Measurements from ENCODE around the gene OR2AG1. TPM values are rescaled to one million over a fixed set of nuclear protein-coding genes. Genes with fewer than 3 reads are reported as not detected.
A peak's percentile ranks its signal among the peaks of the same experiment; 100 is the strongest.

OR2AG1 gene
- total RNA-seq, 1 donor from 2014 or later, result not detected

DNA sequence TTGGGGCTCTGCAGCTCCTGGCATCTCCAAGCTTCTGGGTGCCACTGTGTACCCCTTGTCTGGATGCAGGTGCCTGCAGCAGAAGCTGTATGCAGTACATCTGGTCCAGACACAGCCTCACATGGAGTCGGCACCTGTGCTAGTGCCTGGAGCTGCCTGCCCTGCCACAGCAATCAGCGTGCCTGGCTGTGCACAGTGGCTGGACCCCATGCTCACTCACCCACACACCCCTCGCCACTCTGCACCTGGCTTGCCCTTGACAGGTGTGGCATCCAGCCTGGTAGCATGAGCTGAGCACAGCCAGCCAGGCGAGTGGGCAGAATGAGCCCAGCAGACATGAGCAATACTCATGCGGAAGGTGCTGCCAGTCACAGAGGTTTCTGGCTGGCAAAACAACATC lies 36.1 kb downstream of the OR2AG1 start:
- no peak for FAIRE-seq
- no peak overlapping the region for H3K4me3 ChIP-seq (ENCODE audit: low read depth, low read length)
- no peaks in the 10 kb centered on the region for H3K27me3 ChIP-seq (ENCODE audit: control insufficient read depth, insufficient read depth, low read length)
- no peak for DNase-seq (ENCODE audit: low read depth)
- TF ChIP-seq, protein P1, sequence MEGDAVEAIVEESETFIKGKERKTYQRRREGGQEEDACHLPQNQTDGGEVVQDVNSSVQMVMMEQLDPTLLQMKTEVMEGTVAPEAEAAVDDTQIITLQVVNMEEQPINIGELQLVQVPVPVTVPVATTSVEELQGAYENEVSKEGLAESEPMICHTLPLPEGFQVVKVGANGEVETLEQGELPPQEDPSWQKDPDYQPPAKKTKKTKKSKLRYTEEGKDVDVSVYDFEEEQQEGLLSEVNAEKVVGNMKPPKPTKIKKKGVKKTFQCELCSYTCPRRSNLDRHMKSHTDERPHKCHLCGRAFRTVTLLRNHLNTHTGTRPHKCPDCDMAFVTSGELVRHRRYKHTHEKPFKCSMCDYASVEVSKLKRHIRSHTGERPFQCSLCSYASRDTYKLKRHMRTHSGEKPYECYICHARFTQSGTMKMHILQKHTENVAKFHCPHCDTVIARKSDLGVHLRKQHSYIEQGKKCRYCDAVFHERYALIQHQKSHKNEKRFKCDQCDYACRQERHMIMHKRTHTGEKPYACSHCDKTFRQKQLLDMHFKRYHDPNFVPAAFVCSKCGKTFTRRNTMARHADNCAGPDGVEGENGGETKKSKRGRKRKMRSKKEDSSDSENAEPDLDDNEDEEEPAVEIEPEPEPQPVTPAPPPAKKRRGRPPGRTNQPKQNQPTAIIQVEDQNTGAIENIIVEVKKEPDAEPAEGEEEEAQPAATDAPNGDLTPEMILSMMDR (IDR thresholded peaks at IDR 0.05; ENCODE audit: insufficient read depth, low read length, severe bottlenecking), result no peak
- H3K36me3 ChIP-seq (ENCODE audit: control insufficient read depth, insufficient read depth, low read length), result no peaks in the 10 kb centered on the region

DNA sequence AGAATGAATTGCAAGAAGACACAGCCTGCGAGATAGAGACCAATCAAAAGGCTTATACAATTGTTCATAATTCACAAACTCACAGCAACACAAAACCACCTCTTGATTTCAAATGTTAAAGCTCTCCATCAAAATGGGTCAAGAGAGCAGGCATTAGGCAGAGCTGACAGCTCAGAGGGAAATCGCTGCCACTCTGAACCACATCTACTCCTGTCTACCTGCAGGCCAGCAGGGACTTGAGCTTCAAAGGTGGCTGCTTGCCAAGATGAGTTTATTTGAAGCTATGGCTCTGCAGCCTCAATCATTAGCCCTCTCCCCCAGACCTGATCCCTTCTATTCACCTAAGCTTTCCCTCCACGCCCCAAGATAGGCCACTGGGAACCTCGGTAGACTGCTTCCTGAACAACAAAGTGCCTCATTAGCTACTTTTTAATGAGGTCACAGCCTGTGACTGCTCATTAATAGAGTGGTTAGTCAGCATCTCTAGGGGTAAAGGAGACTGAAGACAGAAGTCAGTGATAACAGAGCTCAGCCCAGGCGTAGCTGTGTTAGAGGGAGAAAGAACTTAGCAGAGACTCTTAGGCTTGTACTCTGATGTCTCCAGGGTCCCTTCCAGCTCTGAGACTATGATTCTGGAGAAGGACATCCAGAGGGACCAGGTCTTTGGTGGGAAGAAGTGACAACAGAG lies 41.5 kb downstream of the OR2AG1 start:
- no peaks in the 10 kb centered on the region for H3K27me3 ChIP-seq (ENCODE audit: control insufficient read depth, insufficient read depth, low read length)
- DNase-seq (ENCODE audit: low read depth), result peak; percentile 16
- no peaks in the 10 kb centered on the region for H3K36me3 ChIP-seq (ENCODE audit: control insufficient read depth, insufficient read depth, low read length)
- TF ChIP-seq, protein P1 (IDR thresholded peaks at IDR 0.05; ENCODE audit: insufficient read depth, low read length, severe bottlenecking), result no peak
- no peak for FAIRE-seq
- H3K4me3 ChIP-seq (ENCODE audit: low read depth, low read length), result no peak overlapping the region

DNA sequence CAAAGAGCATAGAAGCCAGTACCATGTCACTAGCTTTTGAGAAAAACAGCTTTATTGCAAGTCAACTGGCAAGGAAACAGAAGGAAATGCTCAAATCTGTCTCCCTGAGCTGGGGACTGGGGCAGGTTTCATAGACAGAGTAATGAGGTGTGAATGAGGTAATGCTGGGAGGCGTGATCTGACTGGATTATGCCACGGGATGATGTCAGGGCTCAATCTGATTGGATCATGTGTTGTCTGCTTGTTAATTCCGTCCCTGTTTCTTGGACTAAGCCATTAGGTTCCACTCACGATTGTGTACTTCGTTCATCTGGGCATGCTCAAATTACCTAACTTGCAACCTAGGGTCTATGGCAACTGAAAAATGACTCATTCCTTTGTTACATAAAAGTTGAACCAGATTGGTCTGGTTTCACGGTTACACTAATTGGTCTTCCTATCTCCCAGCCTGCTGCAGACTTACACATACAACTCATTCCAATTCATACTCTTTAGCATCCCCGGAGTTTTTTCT lies 42.5 kb downstream of the OR2AG1 start:
- Histone ChIP-seq H3K36me3 (ENCODE audit: control insufficient read depth, insufficient read depth, low read length) (no peaks in the 10 kb centered on the region), H3K4me3 (ENCODE audit: low read depth, low read length) (no peak overlapping the region), H3K27me3 (ENCODE audit: control insufficient read depth, insufficient read depth, low read length) (no peaks in the 10 kb centered on the region)
- DNase-seq (ENCODE audit: low read depth) (peak; percentile 17), FAIRE-seq (peak; percentile 36)
- TF ChIP-seq, protein P1 (IDR thresholded peaks at IDR 0.05; ENCODE audit: insufficient read depth, low read length, severe bottlenecking), result no peak

DNA sequence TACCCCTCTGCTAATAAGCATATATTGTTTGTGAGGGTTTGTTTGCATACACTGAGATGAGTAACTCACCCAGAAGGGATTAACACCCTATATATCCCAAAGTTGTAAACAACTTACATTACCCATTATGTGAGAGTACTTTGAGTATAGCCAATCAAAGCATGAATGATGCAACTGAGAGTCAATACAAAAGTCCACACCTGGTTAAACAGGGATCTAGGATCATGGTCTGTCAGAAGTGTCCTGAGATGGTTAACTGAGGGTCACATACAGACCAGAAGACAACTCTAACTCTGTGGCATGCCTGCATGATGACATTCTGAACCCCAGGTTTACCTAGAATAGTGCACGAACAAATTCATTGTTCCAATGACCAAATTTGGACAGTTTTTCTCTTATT lies 45.3 kb downstream of the OR2AG1 start:
- DNase-seq (ENCODE audit: low read depth) (no peak), FAIRE-seq (no peak)
- Histone ChIP-seq H3K27me3 (ENCODE audit: control insufficient read depth, insufficient read depth, low read length) (no peaks in the 10 kb centered on the region), H3K4me3 (ENCODE audit: low read depth, low read length) (no peak overlapping the region), H3K36me3 (ENCODE audit: control insufficient read depth, insufficient read depth, low read length) (no peaks in the 10 kb centered on the region)
- TF ChIP-seq, protein P1 (IDR thresholded peaks at IDR 0.05; ENCODE audit: insufficient read depth, low read length, severe bottlenecking), result no peak

DNA sequence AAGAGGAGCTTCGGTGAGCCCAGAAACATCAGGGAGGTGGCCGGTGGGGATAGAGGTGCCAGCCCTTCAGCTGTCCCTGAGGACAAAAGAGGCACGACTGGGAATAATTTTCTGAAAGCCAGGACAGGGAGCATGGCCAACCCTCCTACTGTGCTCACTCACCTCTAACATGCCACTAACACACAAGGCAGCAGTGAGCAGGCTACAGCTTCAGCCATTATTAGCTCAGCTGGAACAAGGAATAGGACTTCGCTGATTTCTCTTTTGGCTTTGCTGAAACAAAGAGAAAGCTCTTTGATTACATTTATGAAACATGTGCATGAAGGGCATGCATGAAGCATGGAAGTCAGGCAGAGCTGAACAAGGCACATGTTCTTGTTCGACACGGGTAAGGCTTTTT lies 50.5 kb downstream of the OR2AG1 start:
- Histone ChIP-seq H3K4me3 (ENCODE audit: low read depth, low read length) (no peak overlapping the region), H3K27me3 (ENCODE audit: control insufficient read depth, insufficient read depth, low read length) (no peaks in the 10 kb centered on the region), H3K36me3 (ENCODE audit: control insufficient read depth, insufficient read depth, low read length) (no peaks in the 10 kb centered on the region)
- DNase-seq (ENCODE audit: low read depth), result no peak
- TF ChIP-seq, protein P1 (IDR thresholded peaks at IDR 0.05; ENCODE audit: insufficient read depth, low read length, severe bottlenecking), result no peak
- FAIRE-seq, result no peak

DNA sequence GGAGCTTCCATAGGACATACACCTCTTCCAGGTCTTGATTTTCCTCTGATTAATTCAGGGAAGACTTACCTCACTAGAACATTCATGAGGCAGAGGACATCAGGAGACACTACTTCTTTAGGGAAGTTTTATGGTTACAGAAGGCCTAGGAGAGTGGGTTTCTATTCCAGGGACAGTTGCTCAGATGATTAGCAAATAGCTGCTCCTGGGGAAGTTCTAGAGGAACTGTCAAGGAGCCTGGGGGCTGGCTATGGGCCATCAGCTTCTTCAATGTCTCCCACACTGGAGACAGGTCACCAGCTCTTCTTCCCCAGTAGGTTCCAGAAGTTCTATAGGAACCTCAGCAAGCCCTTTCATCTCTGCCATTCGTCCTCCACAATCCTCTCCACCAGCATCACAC lies 51.2 kb downstream of the OR2AG1 start:
- no peak for FAIRE-seq
- no peak overlapping the region for H3K4me3 ChIP-seq (ENCODE audit: low read depth, low read length)
- no peak for DNase-seq (ENCODE audit: low read depth)

More for the DNA sequence above, 51.2 kb downstream of the OR2AG1 start:
- TF ChIP-seq, protein P1 (IDR thresholded peaks at IDR 0.05; ENCODE audit: insufficient read depth, low read length, severe bottlenecking), result no peak
- H3K36me3 ChIP-seq (ENCODE audit: control insufficient read depth, insufficient read depth, low read length), result no peaks in the 10 kb centered on the region
- no peaks in the 10 kb centered on the region for H3K27me3 ChIP-seq (ENCODE audit: control insufficient read depth, insufficient read depth, low read length)

Data from bronchial epithelial cell (primary cell).